Type B pancreatic cell (in vitro differentiated cells): Measurements from ENCODE around the gene SHKBP1. TPM values are rescaled to one million over a fixed set of nuclear protein-coding genes. Genes with fewer than 3 reads are reported as not detected.
"Not testable (repeated sequence)": the region's sequence is repeated elsewhere in the genome, so short reads cannot be mapped to it uniquely, and the experiment has no call there.

Experiments
- DNase-seq: peaks from one replicate; pipeline ENCODE4 v3.0.0; 2021; ENCODE audit warnings: mixed read lengths; ENCODE audit not compliant: unreplicated experiment; ENCODE audit errors: extremely low spot score
- H3K27ac Mint-ChIP-seq: 2 replicates; pipeline ENCODE4 v1.8.0; 2021; ENCODE audit warnings: mild to moderate bottlenecking, mixed read lengths
- H3K27me3 Mint-ChIP-seq: 2 replicates; pipeline ENCODE4 v1.8.0; 2021; ENCODE audit warnings: mixed read lengths
- H3K36me3 Mint-ChIP-seq: 2 replicates; pipeline ENCODE4 v1.8.0; 2021; ENCODE audit warnings: mixed read lengths
- H3K4me1 Mint-ChIP-seq: one replicate; pipeline ENCODE4 v1.8.0; 2021; ENCODE audit warnings: mixed read lengths; ENCODE audit not compliant: unreplicated experiment
- H3K4me3 Mint-ChIP-seq: 2 replicates; pipeline ENCODE4 v1.8.0; 2021; ENCODE audit warnings: mild to moderate bottlenecking, mixed read lengths
- H3K9me3 Mint-ChIP-seq: 2 replicates; pipeline ENCODE4 v1.8.0; 2021; ENCODE audit warnings: mixed read lengths
- CTCF ChIP-seq: fragments of 200-600 bp; sonication (generic); conservative IDR thresholded peaks from 2 replicates; pipeline ENCODE4 v1.5.0; 2021; ENCODE audit warnings: antibody characterized with exemption, mild to moderate bottlenecking
- total RNA-seq: library from RNA; stranded (reverse); gene quantifications from 2 replicates; pipeline ENCODE4 v1.2.1, GENCODE V29; 2021; ENCODE audit warnings: low replicate concordance

SHKBP1 gene
- total RNA-seq, 1 donor from 2014 or later = 54.6 TPM

- H3K36me3 Mint-ChIP-seq = peaks cover 22% of the 10 kb centered on the region
- DNase-seq = no peak
- H3K27me3 Mint-ChIP-seq = no peaks in the 10 kb centered on the region
- no peak overlapping the region for H3K4me3 Mint-ChIP-seq
- peaks cover 8% of the 10 kb centered on the region for H3K4me1 Mint-ChIP-seq
- H3K9me3 Mint-ChIP-seq = no peaks in the 10 kb centered on the region
- no peak overlapping the region for H3K27ac Mint-ChIP-seq
- no peak for TF ChIP-seq CTCF
Observed at GRCh38 chr19:40620161-40620485, 43.5 kb downstream of the SHKBP1 start.

GRCh38 chr19:40621283-40621682 lies 44.6 kb downstream of the SHKBP1 start:
- H3K36me3 Mint-ChIP-seq = peaks cover 22% of the 10 kb centered on the region
- no peak overlapping the region for H3K27ac Mint-ChIP-seq

GRCh38 chr19:40621966-40622772 lies 45.5 kb downstream of the SHKBP1 start:
- peaks cover 23% of the 10 kb centered on the region for H3K36me3 Mint-ChIP-seq
- peaks cover 7% of the 10 kb centered on the region for H3K4me1 Mint-ChIP-seq
- DNase-seq = no peak
- H3K9me3 Mint-ChIP-seq = no peaks in the 10 kb centered on the region
- no peak overlapping the region for H3K4me3 Mint-ChIP-seq
- H3K27ac Mint-ChIP-seq = no peak overlapping the region
- H3K27me3 Mint-ChIP-seq = no peaks in the 10 kb centered on the region
- TF ChIP-seq CTCF = no peak

More at GRCh38 chr19:40621283-40621682, 44.6 kb downstream of the SHKBP1 start:
- DNase-seq = no peak
- TF ChIP-seq CTCF = no peak
- Mint-ChIP-seq H3K4me3 (no peak overlapping the region), H3K27me3 (no peaks in the 10 kb centered on the region), H3K4me1 (peaks cover 7% of the 10 kb centered on the region), H3K9me3 (no peaks in the 10 kb centered on the region)

GRCh38 chr19:40622773-40623075 lies 46.1 kb downstream of the SHKBP1 start:
- Mint-ChIP-seq H3K27ac (no peak overlapping the region), H3K27me3 (no peaks in the 10 kb centered on the region), H3K36me3 (peaks cover 23% of the 10 kb centered on the region), H3K9me3 (no peaks in the 10 kb centered on the region), H3K4me1 (peaks cover 7% of the 10 kb centered on the region), H3K4me3 (no peak overlapping the region)
- DNase-seq = no peak
- no peak for TF ChIP-seq CTCF

GRCh38 chr19:40623403-40624251 lies 47.0 kb downstream of the SHKBP1 start:
- peak overlapping the region; percentile 68 for H3K4me3 Mint-ChIP-seq
- H3K36me3 Mint-ChIP-seq = peaks cover 23% of the 10 kb centered on the region
- H3K4me1 Mint-ChIP-seq = peaks cover 7% of the 10 kb centered on the region
- no peak for TF ChIP-seq CTCF
- DNase-seq = no peak
- peak overlapping the region; percentile 74 for H3K27ac Mint-ChIP-seq
- no peaks in the 10 kb centered on the region for H3K9me3 Mint-ChIP-seq
- H3K27me3 Mint-ChIP-seq = no peaks in the 10 kb centered on the region

GRCh38 chr19:40624369-40625153 lies 47.9 kb downstream of the SHKBP1 start:
- not testable (repeated sequence) for H3K27ac Mint-ChIP-seq

More at GRCh38 chr19:40624369-40625153, 47.9 kb downstream of the SHKBP1 start:
- H3K4me3 Mint-ChIP-seq, H3K9me3 Mint-ChIP-seq, H3K4me1 Mint-ChIP-seq, DNase-seq, H3K27me3 Mint-ChIP-seq: not testable (repeated sequence)
- H3K36me3 Mint-ChIP-seq = peaks cover 18% of the 10 kb centered on the region
